ENCODE results near the gene TRPM1.

TRPM1 gene

DNA sequence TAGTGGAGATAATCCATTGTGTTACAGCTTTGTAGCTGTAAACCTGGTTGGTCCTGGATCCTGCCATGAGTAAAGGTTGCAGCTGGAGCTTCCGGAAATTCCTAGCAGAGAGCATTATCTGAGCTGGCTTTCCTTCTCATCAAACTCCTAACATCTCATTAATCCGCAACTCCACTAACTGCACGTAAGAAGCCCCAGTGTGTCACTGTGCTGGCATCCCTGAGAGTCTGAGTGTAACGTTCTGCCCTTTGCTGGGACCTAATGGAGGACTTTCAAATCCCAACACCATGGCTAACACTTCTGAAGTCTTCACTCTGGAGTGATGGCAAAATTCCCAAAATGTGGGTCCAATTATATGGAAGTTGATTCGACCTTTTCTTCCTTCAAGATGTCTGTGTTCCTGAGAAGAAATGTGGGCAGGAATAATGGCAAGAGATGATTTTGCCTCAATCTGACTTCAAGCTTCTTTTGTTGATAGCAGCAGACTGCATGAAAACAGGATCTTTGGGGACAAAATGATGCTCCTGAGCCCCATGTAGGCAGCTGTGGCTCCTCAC is 9.6 kb upstream of the TRPM1 start:
- Histone ChIP-seq H3K9me3 (ENCODE audit: control insufficient read depth, insufficient read depth, low read depth, low read length) (no peaks in the 10 kb centered on the region), H3K4me3 (ENCODE audit: low read depth, low read length) (no peak overlapping the region), H3K4me1 (ENCODE audit: control insufficient read depth, insufficient read depth, low read length) (no peaks in the 10 kb centered on the region), H3K36me3 (ENCODE audit: control insufficient read depth in 2 of 2, insufficient read depth in 1 of 2, low read length in 2 of 2) (no peaks in the 10 kb centered on the region), H3K27ac (ENCODE audit: extremely low read depth, low read depth, low read length) (no peak overlapping the region)
- TF ChIP-seq ZNF529 (tag by site-specific recombination; IDR thresholded peaks at IDR 0.05; ENCODE audit: insufficient replicate concordance) = no peak
- TF ChIP-seq ZNF133 (tag by site-specific recombination; IDR thresholded peaks at IDR 0.05) = peak; percentile 52; the same call in 1 of the 2 replicates
- ChIA-PET CTCF (no interaction called here), POLR2A (interaction anchor here (0.6 to 1.6 kb wide), 2 partner anchors 45 to 120 kb away, joined by 3 to 5 read pairs; partner anchors contain the start of gene MTMR10)

DNA sequence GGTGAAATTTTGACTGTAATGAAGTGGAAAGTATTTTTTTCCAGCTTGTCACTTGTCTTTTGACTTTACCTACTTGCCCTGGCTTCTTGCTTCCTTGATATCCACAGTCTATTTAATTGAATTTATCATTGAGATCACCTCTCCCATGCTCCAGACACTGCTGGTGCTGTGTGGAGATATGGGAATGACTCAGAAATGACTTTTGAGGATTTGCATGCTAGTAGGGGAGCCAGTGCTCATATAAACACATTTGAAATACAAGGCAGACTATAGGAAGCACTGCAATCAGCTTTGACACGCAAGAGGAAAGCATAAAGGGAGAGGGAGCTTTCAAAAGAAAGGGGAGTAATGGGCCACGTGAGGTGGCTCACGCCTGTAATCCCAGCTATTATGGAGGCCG is 7.3 kb upstream of the TRPM1 start:
- CTCF ChIA-PET = no interaction called here
- POLR2A ChIA-PET = no interaction called here
- H3K36me3 ChIP-seq (ENCODE audit: control insufficient read depth in 2 of 2, insufficient read depth in 1 of 2, low read length in 2 of 2) = no peaks in the 10 kb centered on the region
- no peak overlapping the region for H3K4me3 ChIP-seq (ENCODE audit: low read depth, low read length)
- no peaks in the 10 kb centered on the region for H3K4me1 ChIP-seq (ENCODE audit: control insufficient read depth, insufficient read depth, low read length)
- no peak for TF ChIP-seq YY2 (tag by site-specific recombination; IDR thresholded peaks at IDR 0.05)
- TF ChIP-seq OVOL3 (tag by site-specific recombination; IDR thresholded peaks at IDR 0.05) = no peak
- no peak for TF ChIP-seq ZNF175 (tag by site-specific recombination; IDR thresholded peaks at IDR 0.05)
- H3K9me3 ChIP-seq (ENCODE audit: control insufficient read depth, insufficient read depth, low read depth, low read length) = no peaks in the 10 kb centered on the region
- no peak overlapping the region for H3K27ac ChIP-seq (ENCODE audit: extremely low read depth, low read depth, low read length)

DNA sequence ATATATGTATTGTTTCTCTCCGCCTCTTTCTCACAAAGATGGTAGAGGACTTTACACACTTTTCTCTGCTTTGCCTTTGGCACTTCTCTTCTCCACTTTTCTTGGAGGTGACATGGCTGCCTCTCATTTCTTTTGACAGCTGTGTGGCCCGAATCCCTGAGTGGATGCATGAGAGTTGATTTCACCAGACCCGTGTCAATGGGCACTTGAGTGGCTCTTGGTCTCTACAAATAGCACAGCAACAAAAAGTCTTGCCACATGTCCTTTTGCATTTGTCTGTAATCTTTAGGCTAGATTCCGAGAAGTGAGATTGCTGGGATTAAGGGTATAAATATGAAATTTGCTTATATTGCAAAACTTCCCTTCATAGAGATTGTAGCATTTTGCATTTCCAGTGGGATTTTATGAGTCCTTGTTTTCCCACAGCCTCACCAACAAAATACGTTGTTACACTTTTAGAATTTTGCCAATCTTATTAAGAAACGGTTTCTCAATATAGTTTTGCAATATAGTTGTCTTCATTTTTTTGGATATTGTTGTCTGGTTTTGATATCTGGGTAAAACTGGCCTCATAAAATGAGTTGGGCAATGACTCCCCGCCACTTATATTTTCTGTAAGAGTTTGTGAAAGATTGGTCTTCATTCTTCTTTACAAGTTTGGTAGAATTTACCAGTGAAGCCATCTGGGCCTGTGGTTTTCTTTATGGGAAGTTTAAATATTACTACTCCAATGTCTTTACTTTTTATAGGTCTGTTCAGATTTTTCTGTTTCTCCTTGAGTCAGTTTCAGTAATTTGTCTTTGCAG is 5.2 kb upstream of the TRPM1 start:
- ChIA-PET POLR2A (no interaction called here), CTCF (no interaction called here)
- TF ChIP-seq ZNF529 (tag by site-specific recombination; IDR thresholded peaks at IDR 0.05; ENCODE audit: insufficient replicate concordance) = no peak
- no peak for TF ChIP-seq ZNF19 (tag by site-specific recombination; IDR thresholded peaks at IDR 0.05; ENCODE audit: low read depth)
- TF ChIP-seq, protein P1, sequence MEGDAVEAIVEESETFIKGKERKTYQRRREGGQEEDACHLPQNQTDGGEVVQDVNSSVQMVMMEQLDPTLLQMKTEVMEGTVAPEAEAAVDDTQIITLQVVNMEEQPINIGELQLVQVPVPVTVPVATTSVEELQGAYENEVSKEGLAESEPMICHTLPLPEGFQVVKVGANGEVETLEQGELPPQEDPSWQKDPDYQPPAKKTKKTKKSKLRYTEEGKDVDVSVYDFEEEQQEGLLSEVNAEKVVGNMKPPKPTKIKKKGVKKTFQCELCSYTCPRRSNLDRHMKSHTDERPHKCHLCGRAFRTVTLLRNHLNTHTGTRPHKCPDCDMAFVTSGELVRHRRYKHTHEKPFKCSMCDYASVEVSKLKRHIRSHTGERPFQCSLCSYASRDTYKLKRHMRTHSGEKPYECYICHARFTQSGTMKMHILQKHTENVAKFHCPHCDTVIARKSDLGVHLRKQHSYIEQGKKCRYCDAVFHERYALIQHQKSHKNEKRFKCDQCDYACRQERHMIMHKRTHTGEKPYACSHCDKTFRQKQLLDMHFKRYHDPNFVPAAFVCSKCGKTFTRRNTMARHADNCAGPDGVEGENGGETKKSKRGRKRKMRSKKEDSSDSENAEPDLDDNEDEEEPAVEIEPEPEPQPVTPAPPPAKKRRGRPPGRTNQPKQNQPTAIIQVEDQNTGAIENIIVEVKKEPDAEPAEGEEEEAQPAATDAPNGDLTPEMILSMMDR (tag by site-specific recombination; IDR thresholded peaks at IDR 0.05) = no peak
- TF ChIP-seq ZNF48 (tag by site-specific recombination; IDR thresholded peaks at IDR 0.05) = no peak
- no peaks in the 10 kb centered on the region for H3K9me3 ChIP-seq (ENCODE audit: control insufficient read depth, insufficient read depth, low read depth, low read length)
- H3K4me1 ChIP-seq (ENCODE audit: control insufficient read depth, insufficient read depth, low read length) = no peaks in the 10 kb centered on the region
- H3K36me3 ChIP-seq (ENCODE audit: control insufficient read depth in 2 of 2, insufficient read depth in 1 of 2, low read length in 2 of 2) = no peaks in the 10 kb centered on the region
- H3K4me3 ChIP-seq (ENCODE audit: low read depth, low read length) = no peak overlapping the region
- no peak overlapping the region for H3K27ac ChIP-seq (ENCODE audit: extremely low read depth, low read depth, low read length)

DNA sequence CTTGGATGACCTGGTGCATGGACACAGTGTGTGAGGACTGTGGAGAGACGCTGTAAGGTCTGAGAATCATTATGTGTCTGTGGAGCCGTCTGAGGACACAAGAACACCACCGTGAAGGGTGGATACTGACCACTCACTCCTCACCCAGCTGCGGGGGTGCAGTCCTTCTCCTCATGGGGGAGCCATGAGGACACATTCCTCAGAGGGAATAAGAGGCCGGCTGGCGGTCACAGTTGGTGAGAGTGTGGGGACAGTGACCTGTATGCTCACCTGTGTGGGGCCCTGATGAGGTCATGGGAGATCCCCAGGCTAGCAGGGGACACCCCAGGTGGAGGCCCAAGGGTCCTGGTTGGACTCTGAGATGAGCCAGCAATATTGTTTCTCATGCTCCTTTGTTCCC is 2.5 kb upstream of the TRPM1 start:
- Histone ChIP-seq H3K27ac (ENCODE audit: extremely low read depth, low read depth, low read length) (no peak overlapping the region), H3K36me3 (ENCODE audit: control insufficient read depth in 2 of 2, insufficient read depth in 1 of 2, low read length in 2 of 2) (no peaks in the 10 kb centered on the region), H3K4me1 (ENCODE audit: control insufficient read depth, insufficient read depth, low read length) (no peaks in the 10 kb centered on the region), H3K9me3 (ENCODE audit: control insufficient read depth, insufficient read depth, low read depth, low read length) (no peaks in the 10 kb centered on the region), H3K4me3 (ENCODE audit: low read depth, low read length) (no peak overlapping the region)
- CTCF ChIA-PET = interaction anchor here (0.6 kb wide), 1 partner anchor 90 kb away, joined by 3 read pairs; no protein-coding TSS in a partner anchor
- POLR2A ChIA-PET = no interaction called here
- no peak for TF ChIP-seq ZNF426 (tag by site-specific recombination; IDR thresholded peaks at IDR 0.05)
- TF ChIP-seq ZNF138 (tag by site-specific recombination; IDR thresholded peaks at IDR 0.05; ENCODE audit: borderline replicate concordance) = no peak
- TF ChIP-seq, protein P2, sequence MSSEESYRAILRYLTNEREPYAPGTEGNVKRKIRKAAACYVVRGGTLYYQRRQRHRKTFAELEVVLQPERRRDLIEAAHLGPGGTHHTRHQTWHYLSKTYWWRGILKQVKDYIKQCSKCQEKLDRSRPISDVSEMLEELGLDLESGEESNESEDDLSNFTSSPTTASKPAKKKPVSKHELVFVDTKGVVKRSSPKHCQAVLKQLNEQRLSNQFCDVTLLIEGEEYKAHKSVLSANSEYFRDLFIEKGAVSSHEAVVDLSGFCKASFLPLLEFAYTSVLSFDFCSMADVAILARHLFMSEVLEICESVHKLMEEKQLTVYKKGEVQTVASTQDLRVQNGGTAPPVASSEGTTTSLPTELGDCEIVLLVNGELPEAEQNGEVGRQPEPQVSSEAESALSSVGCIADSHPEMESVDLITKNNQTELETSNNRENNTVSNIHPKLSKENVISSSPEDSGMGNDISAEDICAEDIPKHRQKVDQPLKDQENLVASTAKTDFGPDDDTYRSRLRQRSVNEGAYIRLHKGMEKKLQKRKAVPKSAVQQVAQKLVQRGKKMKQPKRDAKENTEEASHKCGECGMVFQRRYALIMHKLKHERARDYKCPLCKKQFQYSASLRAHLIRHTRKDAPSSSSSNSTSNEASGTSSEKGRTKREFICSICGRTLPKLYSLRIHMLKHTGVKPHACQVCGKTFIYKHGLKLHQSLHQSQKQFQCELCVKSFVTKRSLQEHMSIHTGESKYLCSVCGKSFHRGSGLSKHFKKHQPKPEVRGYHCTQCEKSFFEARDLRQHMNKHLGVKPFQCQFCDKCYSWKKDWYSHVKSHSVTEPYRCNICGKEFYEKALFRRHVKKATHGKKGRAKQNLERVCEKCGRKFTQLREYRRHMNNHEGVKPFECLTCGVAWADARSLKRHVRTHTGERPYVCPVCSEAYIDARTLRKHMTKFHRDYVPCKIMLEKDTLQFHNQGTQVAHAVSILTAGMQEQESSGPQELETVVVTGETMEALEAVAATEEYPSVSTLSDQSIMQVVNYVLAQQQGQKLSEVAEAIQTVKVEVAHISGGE (tag by site-specific recombination; conservative IDR thresholded peaks at IDR 0.05; ENCODE audit: low read depth) = no peak
- no peak for TF ChIP-seq BCL11B (tag by site-specific recombination; IDR thresholded peaks at IDR 0.05; ENCODE audit: low read depth)
- TF ChIP-seq ZNF354C (tag by site-specific recombination; IDR thresholded peaks at IDR 0.05; ENCODE audit: borderline replicate concordance, low read depth) = no peak
- TF ChIP-seq KLF8 (tag by site-specific recombination; IDR thresholded peaks at IDR 0.05) = no peak
- TF ChIP-seq ZNF473 (tag by site-specific recombination; IDR thresholded peaks at IDR 0.05) = no peak
- TF ChIP-seq BCL11A (tag by site-specific recombination; IDR thresholded peaks at IDR 0.05; ENCODE audit: low read depth) = no peak
- TF ChIP-seq, protein P3, sequence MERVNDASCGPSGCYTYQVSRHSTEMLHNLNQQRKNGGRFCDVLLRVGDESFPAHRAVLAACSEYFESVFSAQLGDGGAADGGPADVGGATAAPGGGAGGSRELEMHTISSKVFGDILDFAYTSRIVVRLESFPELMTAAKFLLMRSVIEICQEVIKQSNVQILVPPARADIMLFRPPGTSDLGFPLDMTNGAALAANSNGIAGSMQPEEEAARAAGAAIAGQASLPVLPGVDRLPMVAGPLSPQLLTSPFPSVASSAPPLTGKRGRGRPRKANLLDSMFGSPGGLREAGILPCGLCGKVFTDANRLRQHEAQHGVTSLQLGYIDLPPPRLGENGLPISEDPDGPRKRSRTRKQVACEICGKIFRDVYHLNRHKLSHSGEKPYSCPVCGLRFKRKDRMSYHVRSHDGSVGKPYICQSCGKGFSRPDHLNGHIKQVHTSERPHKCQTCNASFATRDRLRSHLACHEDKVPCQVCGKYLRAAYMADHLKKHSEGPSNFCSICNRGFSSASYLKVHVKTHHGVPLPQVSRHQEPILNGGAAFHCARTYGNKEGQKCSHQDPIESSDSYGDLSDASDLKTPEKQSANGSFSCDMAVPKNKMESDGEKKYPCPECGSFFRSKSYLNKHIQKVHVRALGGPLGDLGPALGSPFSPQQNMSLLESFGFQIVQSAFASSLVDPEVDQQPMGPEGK (tag by site-specific recombination; IDR thresholded peaks at IDR 0.05) = no peak
- no peak for TF ChIP-seq ZBTB20 (tag by site-specific recombination; IDR thresholded peaks at IDR 0.05)
- TF ChIP-seq ZNF776 (tag by site-specific recombination; IDR thresholded peaks at IDR 0.05; ENCODE audit: borderline replicate concordance) = no peak
- TF ChIP-seq ZNF664 (tag by site-specific recombination; IDR thresholded peaks at IDR 0.05) = no peak
